ENCODE measurements around the gene EP400. TPM values are rescaled to one million over a fixed set of nuclear protein-coding genes. Genes with fewer than 3 reads are reported as not detected.

EP400 gene
- total and polyA plus RNA-seq, 9 donors: 19.6 to 60.7 (median 44.0) TPM

DNA sequence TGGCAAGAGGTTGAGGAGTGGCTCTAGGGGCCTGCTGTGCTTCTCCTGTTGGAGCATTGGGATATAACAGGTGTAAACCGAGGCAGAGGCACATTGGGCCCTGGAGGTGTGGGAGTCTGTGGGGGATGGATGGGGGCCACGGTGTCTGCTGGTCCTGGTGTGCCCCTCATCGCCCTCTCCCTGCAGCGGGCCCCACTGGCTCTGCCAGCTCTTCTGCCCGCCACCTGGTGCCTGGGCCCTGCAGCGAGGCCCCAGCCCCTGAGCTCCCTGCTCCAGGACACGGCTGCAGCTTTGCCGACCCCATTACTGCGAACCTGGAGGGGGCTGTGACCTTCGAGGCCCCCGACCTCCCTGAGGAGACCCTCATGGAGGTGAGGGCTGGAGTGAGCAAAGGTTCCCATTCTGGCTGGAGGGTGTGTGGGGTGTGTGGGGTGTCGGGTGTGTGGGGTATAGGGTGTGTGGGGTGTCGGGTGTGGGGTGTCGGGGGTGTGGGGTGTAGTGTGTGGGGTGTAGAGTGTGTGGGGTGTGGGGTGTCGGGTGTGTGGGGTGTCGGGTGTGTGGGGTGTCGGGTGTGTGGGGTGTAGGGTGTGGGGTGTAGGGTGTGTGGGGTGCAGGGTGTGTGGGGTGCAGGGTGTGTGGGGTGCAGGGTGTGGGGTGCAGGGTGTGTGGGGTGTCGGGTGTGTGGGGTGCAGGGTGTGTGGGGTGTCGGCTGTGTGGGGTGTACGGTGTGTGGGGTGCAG is 31.3 kb upstream of the EP400 start:
- Histone ChIP-seq H3K9me3 (no peaks in the 10 kb centered on the region), H3K27me3 (no peaks in the 10 kb centered on the region), H3K36me3 (no peaks in the 10 kb centered on the region), H3K4me3 (no peak overlapping the region), H3K4me1 (ENCODE audit: insufficient read depth) (no peaks in the 10 kb centered on the region), H3K27ac (no peak overlapping the region)
- intact Hi-C loops (cut with DNase I): no loop called here
- TF ChIP-seq, protein P1, sequence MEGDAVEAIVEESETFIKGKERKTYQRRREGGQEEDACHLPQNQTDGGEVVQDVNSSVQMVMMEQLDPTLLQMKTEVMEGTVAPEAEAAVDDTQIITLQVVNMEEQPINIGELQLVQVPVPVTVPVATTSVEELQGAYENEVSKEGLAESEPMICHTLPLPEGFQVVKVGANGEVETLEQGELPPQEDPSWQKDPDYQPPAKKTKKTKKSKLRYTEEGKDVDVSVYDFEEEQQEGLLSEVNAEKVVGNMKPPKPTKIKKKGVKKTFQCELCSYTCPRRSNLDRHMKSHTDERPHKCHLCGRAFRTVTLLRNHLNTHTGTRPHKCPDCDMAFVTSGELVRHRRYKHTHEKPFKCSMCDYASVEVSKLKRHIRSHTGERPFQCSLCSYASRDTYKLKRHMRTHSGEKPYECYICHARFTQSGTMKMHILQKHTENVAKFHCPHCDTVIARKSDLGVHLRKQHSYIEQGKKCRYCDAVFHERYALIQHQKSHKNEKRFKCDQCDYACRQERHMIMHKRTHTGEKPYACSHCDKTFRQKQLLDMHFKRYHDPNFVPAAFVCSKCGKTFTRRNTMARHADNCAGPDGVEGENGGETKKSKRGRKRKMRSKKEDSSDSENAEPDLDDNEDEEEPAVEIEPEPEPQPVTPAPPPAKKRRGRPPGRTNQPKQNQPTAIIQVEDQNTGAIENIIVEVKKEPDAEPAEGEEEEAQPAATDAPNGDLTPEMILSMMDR (IDR thresholded peaks at IDR 0.05): no peak
- TF ChIP-seq EP300 (IDR thresholded peaks at IDR 0.05): no peak
- TF ChIP-seq POLR2A (IDR thresholded peaks at IDR 0.05): no peak
- WGBS, 3 donors: 83 to 88% (median 87%) methylated on average over 13 to 20 of the region's 20 CpGs
- peak in 1 of 5 donors; percentile 17 for DNase-seq

DNA sequence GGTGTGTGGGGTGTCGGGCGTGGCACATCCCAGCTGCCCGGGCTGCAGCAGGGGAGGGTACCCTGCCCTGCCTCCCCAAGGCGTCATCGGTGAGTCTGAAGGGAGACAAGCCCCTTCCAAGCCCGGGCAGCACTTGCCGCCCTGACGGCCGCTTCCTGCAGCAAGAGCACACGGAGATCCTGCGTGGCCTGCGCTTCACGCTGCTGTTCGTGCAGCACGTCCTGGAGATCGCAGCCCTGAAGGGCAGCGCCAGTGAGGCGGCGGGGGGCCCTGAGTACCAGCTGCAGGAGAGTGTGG is 30.7 kb upstream of the EP400 start:
- Histone ChIP-seq H3K27me3 (no peaks in the 10 kb centered on the region), H3K4me3 (no peak overlapping the region), H3K36me3 (no peaks in the 10 kb centered on the region), H3K9me3 (no peaks in the 10 kb centered on the region), H3K27ac (no peak overlapping the region), H3K4me1 (ENCODE audit: insufficient read depth) (no peaks in the 10 kb centered on the region)
- intact Hi-C loops (cut with DNase I): no loop called here
- TF ChIP-seq, protein P1 (IDR thresholded peaks at IDR 0.05): no peak
- TF ChIP-seq EP300 (IDR thresholded peaks at IDR 0.05) (no peak), POLR2A (IDR thresholded peaks at IDR 0.05) (no peak)
- peak in 1 of 5 donors; percentile 21 for DNase-seq
- WGBS, 3 donors: 90 to 91% (median 90%) methylated on average over 19 of the region's 19 CpGs

DNA sequence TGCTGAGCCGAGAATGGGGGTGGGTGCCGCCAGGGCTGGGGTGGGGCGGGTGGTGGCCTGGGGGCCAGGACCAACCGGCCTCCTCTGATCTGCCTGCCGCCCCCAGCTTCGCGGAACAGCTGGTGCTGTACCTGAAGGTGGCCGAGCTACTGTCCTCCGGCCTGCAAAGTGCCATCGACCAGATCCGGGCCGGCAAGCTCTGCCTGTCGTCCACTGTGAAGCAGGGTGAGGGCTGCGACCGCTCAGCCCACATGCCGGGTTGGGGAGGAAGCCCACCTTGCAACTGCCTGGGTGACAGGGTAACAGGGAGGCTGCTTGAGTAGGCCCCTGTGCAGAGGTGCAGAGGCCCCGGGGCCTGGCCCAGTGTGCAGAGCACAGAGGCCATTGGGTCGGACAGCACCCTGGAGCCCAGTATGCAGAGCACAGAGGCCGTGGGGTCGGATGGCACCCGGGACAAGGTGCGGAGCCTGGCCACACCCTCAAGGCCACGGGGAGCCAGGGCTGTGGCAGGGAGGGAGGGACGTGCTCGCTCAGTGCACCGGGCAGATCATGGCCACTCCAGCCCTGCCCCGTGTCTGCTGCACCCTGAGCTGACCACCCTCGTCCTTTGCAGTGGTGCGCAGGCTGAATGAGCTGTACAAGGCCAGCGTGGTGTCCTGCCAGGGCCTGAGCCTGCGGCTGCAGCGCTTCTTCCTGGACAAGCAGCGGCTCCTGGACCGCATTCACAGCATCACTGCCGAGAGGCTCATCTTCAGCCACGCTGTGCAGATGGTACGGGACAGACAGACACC is 30.2 kb upstream of the EP400 start:
- peak in 1 of 5 donors; percentile 24 for DNase-seq
- TF ChIP-seq POLR2A (IDR thresholded peaks at IDR 0.05): no peak
- TF ChIP-seq, protein P1 (IDR thresholded peaks at IDR 0.05): no peak
- TF ChIP-seq EP300 (IDR thresholded peaks at IDR 0.05): no peak
- H3K4me3 ChIP-seq: no peak overlapping the region
- H3K4me1 ChIP-seq (ENCODE audit: insufficient read depth): peaks cover 2% of the 10 kb centered on the region
- H3K27me3 ChIP-seq: no peaks in the 10 kb centered on the region
- H3K36me3 ChIP-seq: no peaks in the 10 kb centered on the region
- H3K27ac ChIP-seq: no peak overlapping the region
- 85 to 87% (median 85%) methylated on average over 29 to 37 of the region's 37 CpGs for WGBS, 3 donors
- no peaks in the 10 kb centered on the region for H3K9me3 ChIP-seq
- intact Hi-C loops (cut with DNase I): no loop called here

DNA sequence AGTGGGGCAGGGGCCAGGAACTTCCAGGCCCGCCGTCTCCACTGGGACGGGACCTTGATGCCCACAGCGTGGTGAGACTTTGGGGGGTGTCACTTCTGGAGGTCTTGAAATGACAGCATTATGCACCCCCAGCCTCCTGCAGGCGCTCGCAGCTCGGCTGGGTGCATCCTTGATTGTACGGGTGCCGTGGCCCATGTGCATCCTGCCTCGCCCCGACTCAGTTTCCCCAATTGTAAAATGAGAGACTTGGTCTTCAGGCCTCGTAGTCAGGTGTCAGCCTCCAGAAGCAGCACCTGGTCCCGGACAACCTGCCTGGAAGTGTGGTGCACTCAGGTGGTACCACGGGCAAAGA is 29.6 kb upstream of the EP400 start:
- H3K27ac ChIP-seq: no peak overlapping the region
- H3K4me1 ChIP-seq (ENCODE audit: insufficient read depth): peaks cover 2% of the 10 kb centered on the region
- no peaks in the 10 kb centered on the region for H3K9me3 ChIP-seq
- no peaks in the 10 kb centered on the region for H3K27me3 ChIP-seq
- H3K36me3 ChIP-seq: no peaks in the 10 kb centered on the region
- DNase-seq: peak in 1 of 5 donors; percentile 22
- H3K4me3 ChIP-seq: no peak overlapping the region
- intact Hi-C loops (cut with DNase I): no loop called here
- TF ChIP-seq, protein P1 (IDR thresholded peaks at IDR 0.05): no peak
- TF ChIP-seq EP300 (IDR thresholded peaks at IDR 0.05) (no peak), POLR2A (IDR thresholded peaks at IDR 0.05) (no peak)
- 90 to 93% (median 92%) methylated on average over 14 of the region's 14 CpGs for WGBS, 3 donors
